Omental fat pad (tissue), 4 donors: ENCODE data around the gene TIMP4. TPM values are rescaled to one million over a fixed set of nuclear protein-coding genes. Genes with fewer than 3 reads are reported as not detected.

ENCODE experiments used
- ATAC-seq: fragments of 150-250 bp; one replicate; pipeline ENCODE4 v1.9.1; 2016; ENCODE audit warnings: mild to moderate bottlenecking, moderate library complexity; ENCODE audit not compliant: low FRiP score
- DNase-seq: peaks from one replicate; pipeline ENCODE4 v3.0.0-alpha.2; 2019; ENCODE audit warnings: low spot score
- total RNA-seq, 4 donors: library from RNA; depleted of rRNA; stranded (reverse); fragments of >200 nt; gene quantifications; one replicate each; pipeline ENCODE4 v1.1.0, GENCODE V29; 2016
- TF ChIP-seq, protein P1 (sequence below), 3 donors: fragments of 450-650 bp; IDR thresholded peaks; one replicate each; pipeline ENCODE4 v1.5.1; 2016 to 2017; ENCODE audit warnings: antibody characterized with exemption in 3 of 3, mild to moderate bottlenecking in 3 of 3, moderate library complexity in 2 of 3

Gene TIMP4
- total RNA-seq, 4 donors from 2014 or later = 145 to 295 (median 192) TPM

DNA sequence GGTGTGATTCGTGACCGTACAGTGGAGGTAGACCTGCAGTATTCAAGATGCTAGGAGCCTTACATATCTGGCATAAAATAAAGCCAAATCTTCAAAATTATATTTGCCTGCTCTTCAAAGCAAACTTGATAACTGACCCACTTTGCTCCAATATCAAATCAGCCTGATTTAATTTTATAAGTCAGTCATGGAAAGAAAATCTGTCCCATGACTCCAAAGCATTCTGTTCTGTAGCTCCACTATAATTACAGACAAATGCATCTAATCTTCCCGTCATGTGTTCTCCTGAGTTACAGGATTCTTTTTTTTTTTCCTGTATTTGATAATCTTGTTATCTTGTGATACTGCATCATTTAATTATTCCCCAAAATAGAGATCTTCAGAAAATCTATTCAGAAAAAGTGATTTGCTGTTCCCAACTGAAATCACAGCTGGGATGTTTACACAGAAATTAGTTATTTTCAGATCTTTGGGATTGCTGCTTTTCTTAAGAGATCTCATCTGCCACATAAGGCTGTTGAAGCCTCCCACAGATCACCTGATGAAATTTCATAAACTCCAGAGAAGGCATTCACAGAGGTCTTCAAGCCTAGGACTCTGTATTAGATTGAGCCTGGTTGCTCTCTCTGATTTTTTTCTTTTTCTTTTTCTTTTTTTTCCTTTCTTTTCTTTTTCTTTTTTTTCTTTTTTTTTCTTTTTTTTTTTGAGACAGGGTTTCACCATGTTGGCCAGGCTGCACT lies 27.2 kb downstream of the TIMP4 start:
- ATAC-seq = no peak
- DNase-seq = no peak
- TF ChIP-seq, protein P1, sequence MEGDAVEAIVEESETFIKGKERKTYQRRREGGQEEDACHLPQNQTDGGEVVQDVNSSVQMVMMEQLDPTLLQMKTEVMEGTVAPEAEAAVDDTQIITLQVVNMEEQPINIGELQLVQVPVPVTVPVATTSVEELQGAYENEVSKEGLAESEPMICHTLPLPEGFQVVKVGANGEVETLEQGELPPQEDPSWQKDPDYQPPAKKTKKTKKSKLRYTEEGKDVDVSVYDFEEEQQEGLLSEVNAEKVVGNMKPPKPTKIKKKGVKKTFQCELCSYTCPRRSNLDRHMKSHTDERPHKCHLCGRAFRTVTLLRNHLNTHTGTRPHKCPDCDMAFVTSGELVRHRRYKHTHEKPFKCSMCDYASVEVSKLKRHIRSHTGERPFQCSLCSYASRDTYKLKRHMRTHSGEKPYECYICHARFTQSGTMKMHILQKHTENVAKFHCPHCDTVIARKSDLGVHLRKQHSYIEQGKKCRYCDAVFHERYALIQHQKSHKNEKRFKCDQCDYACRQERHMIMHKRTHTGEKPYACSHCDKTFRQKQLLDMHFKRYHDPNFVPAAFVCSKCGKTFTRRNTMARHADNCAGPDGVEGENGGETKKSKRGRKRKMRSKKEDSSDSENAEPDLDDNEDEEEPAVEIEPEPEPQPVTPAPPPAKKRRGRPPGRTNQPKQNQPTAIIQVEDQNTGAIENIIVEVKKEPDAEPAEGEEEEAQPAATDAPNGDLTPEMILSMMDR (IDR thresholded peaks at IDR 0.05) = no peak

DNA sequence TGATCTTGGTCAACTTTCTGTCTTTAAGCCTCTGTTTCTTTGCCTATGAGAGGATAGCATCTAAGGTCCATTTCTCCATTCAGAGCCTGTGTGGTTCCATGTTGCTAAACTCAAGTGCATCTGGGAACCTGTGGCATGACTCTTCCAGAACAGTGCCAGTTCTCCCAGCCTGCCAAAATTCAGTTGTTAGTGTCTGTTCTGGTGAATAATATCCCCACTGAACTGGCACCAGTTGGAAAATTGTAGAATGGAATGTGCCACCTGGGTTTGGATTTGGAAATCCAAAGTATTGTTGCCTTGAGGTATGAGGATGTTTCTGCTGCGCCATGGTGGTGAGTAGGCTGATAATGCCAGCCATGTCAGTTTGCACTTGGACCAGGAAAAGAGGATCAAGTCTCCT lies 31.3 kb downstream of the TIMP4 start:
- no peak for ATAC-seq
- TF ChIP-seq, protein P1 (IDR thresholded peaks at IDR 0.05) = no peak
- DNase-seq = no peak

- no peak for DNase-seq
- no peak for ATAC-seq
- TF ChIP-seq, protein P1 (IDR thresholded peaks at IDR 0.05) = no peak
These were observed 32.9 kb downstream of the TIMP4 start for GRCh38 chr3:12125772-12126171.

GRCh38 chr3:12121466-12121865 lies 37.2 kb downstream of the TIMP4 start:
- ATAC-seq (no peak), DNase-seq (no peak)
- TF ChIP-seq, protein P1 (IDR thresholded peaks at IDR 0.05) = no peak

DNA sequence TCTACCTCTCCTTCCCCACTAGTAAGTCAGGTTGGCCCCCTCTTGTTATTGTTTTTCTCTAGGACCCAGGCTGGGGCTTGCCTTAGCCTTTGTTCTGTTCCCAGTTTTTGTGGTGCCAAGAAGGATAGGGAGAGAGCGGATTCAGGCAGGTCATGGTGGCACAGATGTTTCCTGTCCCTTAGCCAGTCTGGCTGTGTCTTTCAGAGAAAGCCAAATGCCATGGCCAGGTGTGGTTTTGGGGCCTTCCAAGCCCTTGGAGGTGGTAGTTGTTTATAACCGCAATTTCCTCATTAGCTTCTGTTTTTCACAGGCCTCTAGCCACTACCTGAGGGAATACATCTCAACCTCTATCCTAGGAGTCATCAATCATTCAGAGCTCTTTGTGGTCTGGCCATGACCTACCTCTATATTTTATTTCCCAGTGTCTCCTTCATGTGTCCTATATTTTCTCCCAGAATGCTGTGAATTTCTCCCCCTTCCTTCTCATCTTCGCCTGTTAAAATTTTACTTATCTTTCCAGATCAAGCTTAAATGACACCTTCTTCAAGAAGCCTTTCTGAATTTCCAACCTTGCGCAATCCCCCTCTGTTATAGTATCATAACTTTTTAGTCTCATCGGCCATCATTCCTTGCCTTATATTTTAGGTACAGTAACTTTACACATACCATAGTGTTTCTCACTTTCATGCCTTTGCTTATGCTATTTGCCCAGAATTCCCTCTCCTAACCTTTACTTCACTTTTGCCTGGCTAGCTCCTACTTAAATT lies 38.2 kb downstream of the TIMP4 start:
- ATAC-seq (no peak), DNase-seq (no peak)
- TF ChIP-seq, protein P1 (IDR thresholded peaks at IDR 0.05) = no peak

- no peak for DNase-seq
- TF ChIP-seq, protein P1 (IDR thresholded peaks at IDR 0.05) = no peak
- ATAC-seq = no peak
These were observed 41.2 kb downstream of the TIMP4 start for GRCh38 chr3:12117473-12117872.
